Fibroblast of lung (primary cell): ENCODE measurements around the gene MRGPRF. TPM values are rescaled to one million over a fixed set of nuclear protein-coding genes. Genes with fewer than 3 reads are reported as not detected.

Source experiments
- DNase-seq, 2 donors: peaks; one replicate each; pipeline versions ENCODE4 v3.0.0 to v3.0.0-alpha.2; 2010; ENCODE audit warnings: low read depth in 2 of 2
- H2AFZ ChIP-seq: 2 replicates; pipeline ENCODE4 v1.5.1; 2012; ENCODE audit warnings: low read length, control low read depth, inconsistent platforms
- H3K27ac ChIP-seq: 2 replicates; pipeline ENCODE4 v1.5.1; 2011; ENCODE audit warnings: low read length, control low read depth; ENCODE audit not compliant: insufficient read depth
- H3K27me3 ChIP-seq: 2 replicates; pipeline ENCODE4 v1.5.1; 2011; ENCODE audit warnings: mild to moderate bottlenecking, low read length; ENCODE audit not compliant: control insufficient read depth, insufficient read depth
- H3K36me3 ChIP-seq: 2 replicates; pipeline ENCODE4 v1.5.1; 2011; ENCODE audit warnings: low read length; ENCODE audit not compliant: control insufficient read depth, insufficient read depth
- H3K4me1 ChIP-seq: 2 replicates; pipeline ENCODE4 v1.5.1; 2011; ENCODE audit warnings: low read length; ENCODE audit not compliant: control insufficient read depth, insufficient read depth; ENCODE audit errors: extremely low read depth
- H3K4me2 ChIP-seq: 2 replicates; pipeline ENCODE4 v1.5.1; 2011; ENCODE audit warnings: low read length, control low read depth; ENCODE audit not compliant: insufficient read depth; ENCODE audit errors: extremely low read depth
- H3K4me3 ChIP-seq, 4 experiments: fragments of 200-600 bp in 1 of 4; sonication (generic) in 1 of 4; replicated peaks in 1 of 4; 2 replicates each; pipeline ENCODE4 v1.5.1; 2011 to 2016; ENCODE audit warnings: low read length in 4 of 4, low read depth in 3 of 4, mild to moderate bottlenecking in 3 of 4, control low read depth in 2 of 4, inconsistent platforms in 1 of 4, mixed read lengths in 1 of 4; ENCODE audit not compliant: insufficient read depth in 1 of 4; ENCODE audit errors: control extremely low read depth in 1 of 4
- H3K79me2 ChIP-seq: 2 replicates; pipeline ENCODE4 v1.5.1; 2012; ENCODE audit warnings: mild to moderate bottlenecking, low read length, inconsistent platforms; ENCODE audit not compliant: control insufficient read depth, insufficient read depth
- H3K9ac ChIP-seq: 2 replicates; pipeline ENCODE4 v1.5.1; 2011; ENCODE audit warnings: mild to moderate bottlenecking, low read length, control low read depth; ENCODE audit not compliant: insufficient read depth
- H3K9me3 ChIP-seq: 2 replicates; pipeline ENCODE4 v1.5.1; 2012; ENCODE audit warnings: low read depth, low read length; ENCODE audit not compliant: control insufficient read depth, insufficient read depth
- H4K20me1 ChIP-seq: 2 replicates; pipeline ENCODE4 v1.5.1; 2011; ENCODE audit warnings: low read length; ENCODE audit not compliant: control insufficient read depth, insufficient read depth; ENCODE audit errors: extremely low read depth
- EZH2 ChIP-seq: IDR thresholded peaks from 2 replicates; pipeline ENCODE4 v1.5.1; 2012; ENCODE audit warnings: low read length, control low read depth, mild to moderate bottlenecking; ENCODE audit errors: missing control alignments
- polyA plus RNA-seq, 2 donors: library from polyadenylated mRNA; depleted of rRNA in 1 of 2; stranded (reverse) in 1 of 2; unstranded in 1 of 2; fragments of >200 nt; gene quantifications; 2 replicates each; pipeline ENCODE4 v1.2.1, GENCODE V29; 2011 to 2012; ENCODE audit warnings: missing spikeins in 1 of 2
- total RNA-seq: library from RNA; depleted of rRNA; stranded (reverse); fragments of >200 nt; gene quantifications from 2 replicates; pipeline ENCODE4 v1.2.1, GENCODE V29; 2014
- TF ChIP-seq, protein P1 (sequence below), 2 donors: IDR thresholded peaks in 1 of 2; conservative IDR thresholded peaks in 1 of 2; 1 replicate in 1 of 2; 2 replicates in 1 of 2; pipeline ENCODE4 v1.5.1; 2011 to 2012; ENCODE audit warnings: low read length in 2 of 2, control low read depth in 1 of 2, inconsistent platforms in 1 of 2, low read depth in 1 of 2, mild to moderate bottlenecking in 1 of 2

MRGPRF gene
- total and polyA plus RNA-seq, 2 donors (not counting 1 experiment from before 2014, with no cell fraction given): 84.2 to 88.1 TPM

DNA sequence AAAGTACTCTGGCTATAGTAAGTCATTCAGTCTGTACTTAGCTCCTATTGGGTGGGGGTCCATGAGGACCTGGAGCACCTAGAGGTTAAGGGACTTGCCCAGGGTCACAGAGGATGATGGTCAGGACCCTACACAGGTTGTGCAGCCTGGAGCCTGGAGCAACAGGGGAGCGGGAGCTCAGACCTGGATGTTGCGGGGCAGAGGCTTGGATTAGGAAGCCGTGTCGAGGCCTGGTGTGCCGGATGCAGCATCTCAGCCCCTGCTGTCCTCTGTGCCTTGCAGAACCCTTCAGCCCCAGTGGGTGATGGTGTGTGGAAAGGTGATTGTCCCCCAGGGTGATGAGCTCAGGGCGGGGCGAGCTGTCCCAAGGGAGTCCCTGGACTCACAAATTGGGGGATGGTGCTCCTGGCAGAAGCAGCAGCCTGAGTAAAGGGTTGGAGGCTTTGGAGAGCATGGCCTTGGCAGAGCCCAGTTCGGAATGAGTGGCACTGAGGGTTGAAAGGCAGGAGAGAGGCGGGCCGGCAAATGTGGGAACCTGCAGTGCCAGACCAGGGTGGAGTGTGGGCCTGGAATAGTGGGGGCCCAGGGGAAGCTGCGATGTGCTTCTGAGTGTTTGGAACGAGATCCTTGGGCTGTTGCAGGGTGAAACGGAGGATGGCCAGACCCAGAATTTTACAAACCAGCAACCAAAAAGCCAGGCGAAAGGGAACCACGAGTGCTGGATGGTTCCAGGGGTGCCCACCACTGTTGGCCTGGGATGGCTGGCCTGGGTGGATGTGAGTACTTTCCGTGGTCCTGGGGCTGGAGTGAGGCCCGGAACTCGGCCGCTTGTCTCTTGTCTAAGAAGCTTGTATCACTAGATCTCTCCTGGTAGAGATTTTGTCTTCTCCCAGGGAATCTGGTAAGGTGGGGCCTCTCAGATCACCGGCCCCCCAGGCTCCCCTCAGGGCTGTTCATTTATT lies 38.6 kb upstream of the MRGPRF start:
- TF ChIP-seq, protein P1, sequence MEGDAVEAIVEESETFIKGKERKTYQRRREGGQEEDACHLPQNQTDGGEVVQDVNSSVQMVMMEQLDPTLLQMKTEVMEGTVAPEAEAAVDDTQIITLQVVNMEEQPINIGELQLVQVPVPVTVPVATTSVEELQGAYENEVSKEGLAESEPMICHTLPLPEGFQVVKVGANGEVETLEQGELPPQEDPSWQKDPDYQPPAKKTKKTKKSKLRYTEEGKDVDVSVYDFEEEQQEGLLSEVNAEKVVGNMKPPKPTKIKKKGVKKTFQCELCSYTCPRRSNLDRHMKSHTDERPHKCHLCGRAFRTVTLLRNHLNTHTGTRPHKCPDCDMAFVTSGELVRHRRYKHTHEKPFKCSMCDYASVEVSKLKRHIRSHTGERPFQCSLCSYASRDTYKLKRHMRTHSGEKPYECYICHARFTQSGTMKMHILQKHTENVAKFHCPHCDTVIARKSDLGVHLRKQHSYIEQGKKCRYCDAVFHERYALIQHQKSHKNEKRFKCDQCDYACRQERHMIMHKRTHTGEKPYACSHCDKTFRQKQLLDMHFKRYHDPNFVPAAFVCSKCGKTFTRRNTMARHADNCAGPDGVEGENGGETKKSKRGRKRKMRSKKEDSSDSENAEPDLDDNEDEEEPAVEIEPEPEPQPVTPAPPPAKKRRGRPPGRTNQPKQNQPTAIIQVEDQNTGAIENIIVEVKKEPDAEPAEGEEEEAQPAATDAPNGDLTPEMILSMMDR (conservative IDR thresholded peaks at IDR 0.05 in 1 of 2, IDR thresholded peaks at IDR 0.05 in 1 of 2; ENCODE audit: low read depth in 1 of 2, low read length in 2 of 2): no peak
- no peak for TF ChIP-seq EZH2
- H2AFZ ChIP-seq: no peak overlapping the region
- no peak overlapping the region for H3K27ac ChIP-seq
- no peaks in the 10 kb centered on the region for H3K27me3 ChIP-seq
- no peak overlapping the region for H3K4me3 ChIP-seq
- H3K4me2 ChIP-seq: no peak overlapping the region
- H3K9me3 ChIP-seq: no peaks in the 10 kb centered on the region
- H3K36me3 ChIP-seq: no peaks in the 10 kb centered on the region
- H3K4me1 ChIP-seq: peaks cover 12% of the 10 kb centered on the region
- H4K20me1 ChIP-seq: no peaks in the 10 kb centered on the region
- H3K79me2 ChIP-seq: peaks cover 22% of the 10 kb centered on the region
- no peak for DNase-seq
- no peak overlapping the region for H3K9ac ChIP-seq

DNA sequence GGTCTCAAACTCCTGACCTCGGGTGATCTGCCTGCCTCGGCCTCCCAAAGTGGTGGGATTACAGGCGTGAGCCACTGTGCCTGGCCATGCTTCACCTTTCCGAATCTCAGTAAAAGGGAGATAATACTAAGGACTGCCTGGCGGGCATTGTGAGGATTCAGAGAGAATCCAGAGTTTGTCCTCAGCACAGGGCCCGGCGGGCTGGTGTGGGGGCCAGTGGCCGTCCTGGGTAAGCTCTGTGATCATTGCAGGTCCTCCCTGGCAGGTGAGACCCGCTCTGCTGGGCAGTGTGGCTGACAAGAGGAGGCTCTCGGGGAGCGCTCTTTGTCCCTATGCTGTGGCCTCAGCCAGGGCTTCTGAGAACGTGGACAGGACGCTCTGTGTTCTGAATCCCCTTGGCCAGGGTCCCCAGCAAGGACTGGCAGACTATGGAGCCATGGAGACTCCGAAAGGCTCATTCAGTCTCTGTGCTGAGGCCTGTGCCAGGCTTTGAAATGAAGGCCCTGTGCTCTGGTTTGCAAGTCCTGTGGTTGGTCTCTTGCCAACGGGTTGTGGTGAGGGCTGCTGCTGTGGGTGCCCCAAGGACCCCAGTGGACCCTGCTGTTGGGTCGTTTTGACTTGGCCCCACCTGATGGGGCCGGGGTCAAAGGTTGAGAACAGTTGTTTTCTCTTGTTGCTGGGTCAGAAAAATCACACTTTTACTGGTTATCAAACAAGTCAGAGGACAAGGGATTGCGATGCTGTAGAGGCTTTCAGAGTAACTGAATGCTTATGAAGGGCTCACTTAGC lies 37.7 kb upstream of the MRGPRF start:
- Histone ChIP-seq H3K9ac (no peak overlapping the region), H3K4me3 (peak overlapping the region in 1 of 4 experiments; percentile 17), H3K4me2 (no peak overlapping the region), H3K9me3 (no peaks in the 10 kb centered on the region), H2AFZ (no peak overlapping the region), H3K27me3 (no peaks in the 10 kb centered on the region), H3K36me3 (no peaks in the 10 kb centered on the region), H4K20me1 (no peaks in the 10 kb centered on the region), H3K4me1 (peaks cover 12% of the 10 kb centered on the region), H3K27ac (no peak overlapping the region), H3K79me2 (peaks cover 22% of the 10 kb centered on the region)
- TF ChIP-seq, protein P1 (conservative IDR thresholded peaks at IDR 0.05 in 1 of 2, IDR thresholded peaks at IDR 0.05 in 1 of 2; ENCODE audit: low read depth in 1 of 2, low read length in 2 of 2): no peak
- TF ChIP-seq EZH2: no peak
- no peak for DNase-seq

DNA sequence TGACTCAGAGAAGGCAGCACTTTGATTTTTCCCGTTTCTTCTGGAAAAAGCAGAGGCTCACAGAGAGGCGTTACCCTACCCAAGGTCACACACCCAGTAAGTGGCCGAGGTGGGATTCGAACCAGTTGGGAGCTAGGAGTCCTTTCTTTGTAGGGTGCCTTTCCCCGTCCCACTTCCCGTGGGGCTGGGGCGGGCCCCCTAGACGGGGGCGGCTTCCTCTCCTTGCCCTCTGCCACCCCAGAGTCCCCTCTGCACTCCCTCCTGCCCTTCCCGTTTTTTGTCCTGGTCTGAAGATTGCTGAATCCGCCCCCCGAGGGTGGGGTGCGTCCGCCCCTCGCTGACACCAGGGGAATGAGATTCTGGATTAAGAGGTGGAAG lies 36.4 kb upstream of the MRGPRF start:
- H3K9ac ChIP-seq: peak overlapping the region; percentile 97
- peak overlapping the region; percentile 88 for H3K4me2 ChIP-seq
- peaks cover 17% of the 10 kb centered on the region for H3K4me1 ChIP-seq
- peaks cover 22% of the 10 kb centered on the region for H3K79me2 ChIP-seq
- H2AFZ ChIP-seq: no peak overlapping the region
- H3K36me3 ChIP-seq: no peaks in the 10 kb centered on the region
- H4K20me1 ChIP-seq: no peaks in the 10 kb centered on the region
- no peak for DNase-seq
- no peaks in the 10 kb centered on the region for H3K9me3 ChIP-seq
- H3K4me3 ChIP-seq: peak overlapping the region; percentile 80 to 93 (median 88)
- H3K27ac ChIP-seq: peak overlapping the region; percentile 88
- no peaks in the 10 kb centered on the region for H3K27me3 ChIP-seq
- TF ChIP-seq EZH2: no peak
- TF ChIP-seq, protein P1 (conservative IDR thresholded peaks at IDR 0.05 in 1 of 2, IDR thresholded peaks at IDR 0.05 in 1 of 2; ENCODE audit: low read depth in 1 of 2, low read length in 2 of 2): no peak
